NCI-H510A treated with DMSO at 0.1 percent for 48 hours (cell line): ENCODE measurements around the gene SPRR2B.
"Not testable (repeated sequence)": the region's sequence is repeated elsewhere in the genome, so short reads cannot be mapped to it uniquely, and the experiment has no call there.

Experiments
- DNase-seq: peaks from one replicate; lab custom pipeline; 2025; lab: John Stamatoyannopoulos, UW

Gene SPRR2B

GRCh38 chr1:153071511-153071910, at the start of gene SPRR2B:
SPRR2B (minus strand) TSS chr1:153071611; CDS start chr1:153070839, 772 bp downstream.
- no peak for DNase-seq

- no peak for DNase-seq
Measured at GRCh38 chr1:153120945-153121344, 49.5 kb upstream of the SPRR2B start.

- no peak for DNase-seq
Measured at GRCh38 chr1:153119491-153119971, 48.1 kb upstream of the SPRR2B start.

GRCh38 chr1:153115264-153115663, 43.9 kb upstream of the SPRR2B start:
- DNase-seq: not testable (repeated sequence)

- no peak for DNase-seq
Measured at GRCh38 chr1:153113416-153113815, 42.0 kb upstream of the SPRR2B start, which contains the start of gene SPRR2F. SPRR2F (minus strand) TSS chr1:153113516; CDS start chr1:153112733, 783 bp downstream.

GRCh38 chr1:153112454-153112853, 41.0 kb upstream of the SPRR2B start:
- DNase-seq: not testable (repeated sequence)

- no peak for DNase-seq
Measured at GRCh38 chr1:153100245-153100644, 28.8 kb upstream of the SPRR2B start.

- DNase-seq: no peak
Measured at GRCh38 chr1:153099461-153100045, 28.1 kb upstream of the SPRR2B start.

- no peak for DNase-seq
Measured at GRCh38 chr1:153095764-153096163, 24.4 kb upstream of the SPRR2B start.

- no peak for DNase-seq
Measured at GRCh38 chr1:153094426-153094825, 23.0 kb upstream of the SPRR2B start, which contains the start of gene SPRR2E. SPRR2E (minus strand) TSS chr1:153094526; CDS start chr1:153093751, 775 bp downstream.

- DNase-seq: no peak
Measured at GRCh38 chr1:153087652-153088051, 16.2 kb upstream of the SPRR2B start.

- no peak for DNase-seq
Measured at GRCh38 chr1:153081736-153082135, 10.3 kb upstream of the SPRR2B start.

- DNase-seq: no peak
Measured at GRCh38 chr1:153072806-153073726, 1.7 kb upstream of the SPRR2B start.

- no peak for DNase-seq
Measured at GRCh38 chr1:153070243-153070642, 1.2 kb downstream of the SPRR2B start.

GRCh38 chr1:153058826-153059784, 12.3 kb downstream of the SPRR2B start:
- no peak for DNase-seq

- no peak for DNase-seq
Measured at GRCh38 chr1:153058154-153058553, 13.3 kb downstream of the SPRR2B start.

- DNase-seq: no peak
Measured at GRCh38 chr1:153057375-153057774, 14.0 kb downstream of the SPRR2B start, which contains the start of gene SPRR2A. SPRR2A (minus strand) TSS chr1:153057512; CDS start chr1:153056735, 777 bp downstream.

GRCh38 chr1:153056111-153056510, 15.3 kb downstream of the SPRR2B start:
- not testable (repeated sequence) for DNase-seq

- no peak for DNase-seq
Measured at GRCh38 chr1:153049211-153049610, 22.2 kb downstream of the SPRR2B start.

GRCh38 chr1:153040950-153041631, 30.3 kb downstream of the SPRR2B start, which contains the start of gene SPRR2D:
SPRR2D (minus strand) TSS chr1:153041120; CDS start chr1:153040346, 774 bp downstream.
- no peak for DNase-seq

- DNase-seq: no peak
Measured at GRCh38 chr1:153035211-153035610, 36.2 kb downstream of the SPRR2B start.
